ENCODE data around the gene NAIF1.

DNA sequence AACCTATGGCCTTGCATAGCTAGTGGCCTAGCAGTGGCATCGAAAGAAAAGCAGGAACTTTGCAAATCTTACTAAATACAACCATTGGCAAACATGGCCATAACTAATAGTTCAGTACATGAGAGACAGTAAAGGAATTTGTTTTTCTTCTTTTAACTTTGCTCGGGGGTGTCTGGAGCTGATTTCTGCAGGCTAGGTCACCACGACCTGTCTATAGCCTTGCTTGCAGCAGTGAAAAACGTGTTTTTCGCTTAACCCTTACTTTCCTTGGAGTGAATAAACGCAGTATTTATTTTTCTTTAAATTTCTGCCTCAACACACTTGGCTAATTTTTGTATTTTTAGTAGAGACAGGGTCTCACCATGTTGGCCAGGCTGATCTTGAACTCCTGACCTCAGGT, 19.9 kb downstream of the NAIF1 start:
- TF ChIP-seq, protein P1, sequence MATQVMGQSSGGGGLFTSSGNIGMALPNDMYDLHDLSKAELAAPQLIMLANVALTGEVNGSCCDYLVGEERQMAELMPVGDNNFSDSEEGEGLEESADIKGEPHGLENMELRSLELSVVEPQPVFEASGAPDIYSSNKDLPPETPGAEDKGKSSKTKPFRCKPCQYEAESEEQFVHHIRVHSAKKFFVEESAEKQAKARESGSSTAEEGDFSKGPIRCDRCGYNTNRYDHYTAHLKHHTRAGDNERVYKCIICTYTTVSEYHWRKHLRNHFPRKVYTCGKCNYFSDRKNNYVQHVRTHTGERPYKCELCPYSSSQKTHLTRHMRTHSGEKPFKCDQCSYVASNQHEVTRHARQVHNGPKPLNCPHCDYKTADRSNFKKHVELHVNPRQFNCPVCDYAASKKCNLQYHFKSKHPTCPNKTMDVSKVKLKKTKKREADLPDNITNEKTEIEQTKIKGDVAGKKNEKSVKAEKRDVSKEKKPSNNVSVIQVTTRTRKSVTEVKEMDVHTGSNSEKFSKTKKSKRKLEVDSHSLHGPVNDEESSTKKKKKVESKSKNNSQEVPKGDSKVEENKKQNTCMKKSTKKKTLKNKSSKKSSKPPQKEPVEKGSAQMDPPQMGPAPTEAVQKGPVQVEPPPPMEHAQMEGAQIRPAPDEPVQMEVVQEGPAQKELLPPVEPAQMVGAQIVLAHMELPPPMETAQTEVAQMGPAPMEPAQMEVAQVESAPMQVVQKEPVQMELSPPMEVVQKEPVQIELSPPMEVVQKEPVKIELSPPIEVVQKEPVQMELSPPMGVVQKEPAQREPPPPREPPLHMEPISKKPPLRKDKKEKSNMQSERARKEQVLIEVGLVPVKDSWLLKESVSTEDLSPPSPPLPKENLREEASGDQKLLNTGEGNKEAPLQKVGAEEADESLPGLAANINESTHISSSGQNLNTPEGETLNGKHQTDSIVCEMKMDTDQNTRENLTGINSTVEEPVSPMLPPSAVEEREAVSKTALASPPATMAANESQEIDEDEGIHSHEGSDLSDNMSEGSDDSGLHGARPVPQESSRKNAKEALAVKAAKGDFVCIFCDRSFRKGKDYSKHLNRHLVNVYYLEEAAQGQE (IDR thresholded peaks at IDR 0.05; ENCODE audit: low read depth, low read length): no peak
- TF ChIP-seq NFIC (IDR thresholded peaks at IDR 0.05; ENCODE audit: borderline replicate concordance) (no peak), EP300 (IDR thresholded peaks at IDR 0.05; ENCODE audit: borderline replicate concordance in 1 of 2, low read depth in 1 of 2, low read length in 1 of 2) (no peak), POLR2AphosphoS5 (IDR thresholded peaks at IDR 0.05; ENCODE audit: low read depth, low read length) (no peak), RAD21 (IDR thresholded peaks at IDR 0.05; ENCODE audit: low read length) (no peak), TAF1 (IDR thresholded peaks at IDR 0.05; ENCODE audit: borderline replicate concordance, low read depth, low read length) (no peak)
- TF ChIP-seq, protein P2, sequence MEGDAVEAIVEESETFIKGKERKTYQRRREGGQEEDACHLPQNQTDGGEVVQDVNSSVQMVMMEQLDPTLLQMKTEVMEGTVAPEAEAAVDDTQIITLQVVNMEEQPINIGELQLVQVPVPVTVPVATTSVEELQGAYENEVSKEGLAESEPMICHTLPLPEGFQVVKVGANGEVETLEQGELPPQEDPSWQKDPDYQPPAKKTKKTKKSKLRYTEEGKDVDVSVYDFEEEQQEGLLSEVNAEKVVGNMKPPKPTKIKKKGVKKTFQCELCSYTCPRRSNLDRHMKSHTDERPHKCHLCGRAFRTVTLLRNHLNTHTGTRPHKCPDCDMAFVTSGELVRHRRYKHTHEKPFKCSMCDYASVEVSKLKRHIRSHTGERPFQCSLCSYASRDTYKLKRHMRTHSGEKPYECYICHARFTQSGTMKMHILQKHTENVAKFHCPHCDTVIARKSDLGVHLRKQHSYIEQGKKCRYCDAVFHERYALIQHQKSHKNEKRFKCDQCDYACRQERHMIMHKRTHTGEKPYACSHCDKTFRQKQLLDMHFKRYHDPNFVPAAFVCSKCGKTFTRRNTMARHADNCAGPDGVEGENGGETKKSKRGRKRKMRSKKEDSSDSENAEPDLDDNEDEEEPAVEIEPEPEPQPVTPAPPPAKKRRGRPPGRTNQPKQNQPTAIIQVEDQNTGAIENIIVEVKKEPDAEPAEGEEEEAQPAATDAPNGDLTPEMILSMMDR (IDR thresholded peaks at IDR 0.05): no peak
- TF ChIP-seq, protein P3, sequence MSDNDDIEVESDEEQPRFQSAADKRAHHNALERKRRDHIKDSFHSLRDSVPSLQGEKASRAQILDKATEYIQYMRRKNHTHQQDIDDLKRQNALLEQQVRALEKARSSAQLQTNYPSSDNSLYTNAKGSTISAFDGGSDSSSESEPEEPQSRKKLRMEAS (IDR thresholded peaks at IDR 0.05; ENCODE audit: low read depth): no peak
- TF ChIP-seq, protein P4, sequence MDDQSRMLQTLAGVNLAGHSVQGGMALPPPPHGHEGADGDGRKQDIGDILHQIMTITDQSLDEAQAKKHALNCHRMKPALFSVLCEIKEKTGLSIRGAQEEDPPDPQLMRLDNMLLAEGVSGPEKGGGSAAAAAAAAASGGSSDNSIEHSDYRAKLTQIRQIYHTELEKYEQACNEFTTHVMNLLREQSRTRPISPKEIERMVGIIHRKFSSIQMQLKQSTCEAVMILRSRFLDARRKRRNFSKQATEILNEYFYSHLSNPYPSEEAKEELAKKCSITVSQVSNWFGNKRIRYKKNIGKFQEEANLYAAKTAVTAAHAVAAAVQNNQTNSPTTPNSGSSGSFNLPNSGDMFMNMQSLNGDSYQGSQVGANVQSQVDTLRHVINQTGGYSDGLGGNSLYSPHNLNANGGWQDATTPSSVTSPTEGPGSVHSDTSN (IDR thresholded peaks at IDR 0.05): no peak

All from SK-N-SH (cell line).